Fibroblast of mammary gland (primary cell): ENCODE measurements around the gene TPCN2.

Experiments
- DNase-seq: peaks from one replicate; pipeline ENCODE4 v3.0.0-alpha.2; 2010; ENCODE audit warnings: low read depth
- H3K4me3 ChIP-seq: 2 replicates; pipeline ENCODE4 v1.5.1; 2011; ENCODE audit warnings: low read depth, mild to moderate bottlenecking, low read length, moderate library complexity; ENCODE audit not compliant: control insufficient read depth
- CTCF ChIP-seq: conservative IDR thresholded peaks from 2 replicates; pipeline ENCODE4 v1.5.1; 2011; ENCODE audit warnings: low read depth, low read length, inconsistent platforms; ENCODE audit not compliant: control insufficient read depth, insufficient read depth

The TPCN2 gene

GRCh38 chr11:69002110-69002569 is 46.6 kb upstream of the TPCN2 start:
- no peak overlapping the region for H3K4me3 ChIP-seq
- DNase-seq = no peak
- TF ChIP-seq CTCF = no peak

GRCh38 chr11:69002570-69003231 is 46.0 kb upstream of the TPCN2 start:
- DNase-seq = no peak
- TF ChIP-seq CTCF = no peak
- no peak overlapping the region for H3K4me3 ChIP-seq

GRCh38 chr11:69003301-69003865 is 45.3 kb upstream of the TPCN2 start:
- no peak overlapping the region for H3K4me3 ChIP-seq
- no peak for TF ChIP-seq CTCF
- DNase-seq = no peak

GRCh38 chr11:69003866-69004367 is 44.8 kb upstream of the TPCN2 start:
- no peak overlapping the region for H3K4me3 ChIP-seq
- TF ChIP-seq CTCF = no peak
- DNase-seq = no peak

- TF ChIP-seq CTCF = no peak
- no peak for DNase-seq
- H3K4me3 ChIP-seq = no peak overlapping the region
Measured at GRCh38 chr11:69004411-69005182, 44.1 kb upstream of the TPCN2 start.

GRCh38 chr11:69005183-69005630 is 43.5 kb upstream of the TPCN2 start:
- H3K4me3 ChIP-seq = no peak overlapping the region
- TF ChIP-seq CTCF = no peak
- no peak for DNase-seq
